Prostate gland (tissue), 2 donors: ENCODE data around the gene LARGE1.

Source experiments
- POLR2AphosphoS5 ChIP-seq: sonication (generic); formaldehyde crosslinking; IDR thresholded peaks from one replicate; pipeline ENCODE4 v1.6.1; 2017; ENCODE audit warnings: antibody characterized with exemption
- TF ChIP-seq, protein P1 (sequence below), 4 experiments: fragments of 200-600 bp in 2 of 4; fragments of 450-650 bp in 2 of 4; sonication (generic) in 2 of 4; IDR thresholded peaks; 1 replicate in 3 of 4; 2 replicates in 1 of 4; pipeline ENCODE4 v1.5.1; 2016 to 2019; ENCODE audit warnings: antibody characterized with exemption in 4 of 4, mild to moderate bottlenecking in 2 of 4, moderate library complexity in 2 of 4

DNA sequence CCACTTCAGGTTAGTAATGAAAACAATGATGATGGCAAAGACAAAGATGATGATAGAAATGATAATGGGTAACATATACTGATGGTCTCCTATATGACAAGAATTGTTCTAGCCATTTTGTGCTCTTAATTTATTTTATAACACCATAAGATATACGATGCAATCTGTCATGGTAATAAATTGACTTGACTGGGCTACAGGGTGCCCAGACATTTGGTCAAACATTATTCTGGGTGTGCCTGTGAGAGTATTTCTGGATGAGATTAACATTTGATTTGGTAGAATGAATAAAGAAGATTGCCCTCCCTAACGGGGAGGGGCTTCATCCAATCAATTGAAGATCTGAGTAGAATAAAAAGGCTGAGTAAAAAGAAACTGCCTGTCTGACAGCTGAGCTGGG, 237.3 kb downstream of the LARGE1 start:
- TF ChIP-seq, protein P1, sequence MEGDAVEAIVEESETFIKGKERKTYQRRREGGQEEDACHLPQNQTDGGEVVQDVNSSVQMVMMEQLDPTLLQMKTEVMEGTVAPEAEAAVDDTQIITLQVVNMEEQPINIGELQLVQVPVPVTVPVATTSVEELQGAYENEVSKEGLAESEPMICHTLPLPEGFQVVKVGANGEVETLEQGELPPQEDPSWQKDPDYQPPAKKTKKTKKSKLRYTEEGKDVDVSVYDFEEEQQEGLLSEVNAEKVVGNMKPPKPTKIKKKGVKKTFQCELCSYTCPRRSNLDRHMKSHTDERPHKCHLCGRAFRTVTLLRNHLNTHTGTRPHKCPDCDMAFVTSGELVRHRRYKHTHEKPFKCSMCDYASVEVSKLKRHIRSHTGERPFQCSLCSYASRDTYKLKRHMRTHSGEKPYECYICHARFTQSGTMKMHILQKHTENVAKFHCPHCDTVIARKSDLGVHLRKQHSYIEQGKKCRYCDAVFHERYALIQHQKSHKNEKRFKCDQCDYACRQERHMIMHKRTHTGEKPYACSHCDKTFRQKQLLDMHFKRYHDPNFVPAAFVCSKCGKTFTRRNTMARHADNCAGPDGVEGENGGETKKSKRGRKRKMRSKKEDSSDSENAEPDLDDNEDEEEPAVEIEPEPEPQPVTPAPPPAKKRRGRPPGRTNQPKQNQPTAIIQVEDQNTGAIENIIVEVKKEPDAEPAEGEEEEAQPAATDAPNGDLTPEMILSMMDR (IDR thresholded peaks at IDR 0.05), result no peak
- no peak for TF ChIP-seq POLR2AphosphoS5
